22Rv1 (cell line): ENCODE data around the gene GDE1.
A peak's percentile ranks its signal among the peaks of the same experiment; 100 is the strongest.

ENCODE experiments used
- H3K27ac ChIP-seq: fragments of 450-650 bp; 2 replicates; pipeline ENCODE4 v1.5.1; 2017
- CTCF ChIP-seq: fragments of 450-650 bp; IDR thresholded peaks from 2 replicates; pipeline ENCODE4 v1.5.1; 2017; ENCODE audit warnings: mild to moderate bottlenecking
- ZFX ChIP-seq: fragments of 450-650 bp; IDR thresholded peaks from 2 replicates; pipeline ENCODE4 v1.6.1; 2017; ENCODE audit warnings: antibody characterized with exemption, borderline replicate concordance

GDE1 gene

GRCh38 chr16:19497176-19497575, 24.7 kb downstream of the GDE1 start:
- TF ChIP-seq CTCF (no peak), ZFX (no peak)
- no peak overlapping the region for H3K27ac ChIP-seq

GRCh38 chr16:19490619-19491018, 31.3 kb downstream of the GDE1 start:
- H3K27ac ChIP-seq = no peak overlapping the region
- no peak for TF ChIP-seq CTCF
- TF ChIP-seq ZFX = no peak

- no peak overlapping the region for H3K27ac ChIP-seq
- TF ChIP-seq CTCF = no peak
- no peak for TF ChIP-seq ZFX
These were observed 33.7 kb downstream of the GDE1 start for GRCh38 chr16:19488213-19488640.

GRCh38 chr16:19486750-19487325, 35.1 kb downstream of the GDE1 start:
- no peak for TF ChIP-seq ZFX
- 0 out of 2 replicates have a peak, but pooled peaks have one; percentile 3 for TF ChIP-seq CTCF
- H3K27ac ChIP-seq = no peak overlapping the region

GRCh38 chr16:19486051-19486450, 35.8 kb downstream of the GDE1 start:
- no peak for TF ChIP-seq ZFX
- no peak for TF ChIP-seq CTCF

GRCh38 chr16:19485611-19486010, 36.3 kb downstream of the GDE1 start:
- no peak overlapping the region for H3K27ac ChIP-seq
- TF ChIP-seq ZFX (no peak), CTCF (no peak)

More at GRCh38 chr16:19486051-19486450, 35.8 kb downstream of the GDE1 start:
- no peak overlapping the region for H3K27ac ChIP-seq

- peak overlapping the region; percentile 29 for H3K27ac ChIP-seq
- TF ChIP-seq CTCF = no peak
- no peak for TF ChIP-seq ZFX
These were observed 37.8 kb downstream of the GDE1 start for GRCh38 chr16:19484096-19484495.
